Measurements from ENCODE around the gene GPX7. TPM values are rescaled to one million over a fixed set of nuclear protein-coding genes. Genes with fewer than 3 reads are reported as not detected.

Gene GPX7
- total RNA-seq, 2 donors from 2014 or later: 17.8 to 23.7 TPM

DNA sequence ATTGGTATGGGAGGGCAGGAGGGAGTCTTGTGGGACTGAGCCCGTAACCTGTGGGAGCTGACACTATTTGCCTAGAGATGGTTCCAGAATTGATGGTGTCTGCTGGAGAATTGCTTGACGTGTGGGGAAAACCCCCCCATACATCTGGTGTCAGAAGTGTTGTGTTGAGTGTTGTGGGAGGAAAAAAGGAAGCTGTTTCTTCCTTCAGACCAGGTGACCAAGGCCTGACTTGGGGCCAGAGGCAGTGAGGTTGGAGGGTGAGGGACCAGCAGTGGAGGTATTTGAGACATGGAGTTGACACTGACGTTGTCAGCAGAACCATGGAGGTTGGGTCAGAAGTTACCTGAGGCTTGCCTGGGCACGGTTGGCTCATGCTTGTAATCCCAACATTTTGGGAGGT lies 39.1 kb downstream of the GPX7 start:
- no peak overlapping the region for H3K27ac Mint-ChIP-seq
- Histone ChIP-seq H3K36me3 (ENCODE audit: control insufficient read depth, insufficient read depth, low read length) (no peaks in the 10 kb centered on the region), H3K4me3 (ENCODE audit: low read length) (no peak overlapping the region), H3K4me1 (ENCODE audit: control insufficient read depth, insufficient read depth, low read length) (peaks cover 5% of the 10 kb centered on the region), H3K9me3 (ENCODE audit: control insufficient read depth, low read length) (no peaks in the 10 kb centered on the region), H3K27ac (ENCODE audit: low read depth, low read length) (no peak overlapping the region), H3K27me3 (ENCODE audit: control insufficient read depth, insufficient read depth, low read length, poor library complexity, severe bottlenecking) (no peaks in the 10 kb centered on the region), H3K9ac (ENCODE audit: extremely low read depth, low read length, poor library complexity, severe bottlenecking) (no peak overlapping the region)
- TF ChIP-seq, protein P1, sequence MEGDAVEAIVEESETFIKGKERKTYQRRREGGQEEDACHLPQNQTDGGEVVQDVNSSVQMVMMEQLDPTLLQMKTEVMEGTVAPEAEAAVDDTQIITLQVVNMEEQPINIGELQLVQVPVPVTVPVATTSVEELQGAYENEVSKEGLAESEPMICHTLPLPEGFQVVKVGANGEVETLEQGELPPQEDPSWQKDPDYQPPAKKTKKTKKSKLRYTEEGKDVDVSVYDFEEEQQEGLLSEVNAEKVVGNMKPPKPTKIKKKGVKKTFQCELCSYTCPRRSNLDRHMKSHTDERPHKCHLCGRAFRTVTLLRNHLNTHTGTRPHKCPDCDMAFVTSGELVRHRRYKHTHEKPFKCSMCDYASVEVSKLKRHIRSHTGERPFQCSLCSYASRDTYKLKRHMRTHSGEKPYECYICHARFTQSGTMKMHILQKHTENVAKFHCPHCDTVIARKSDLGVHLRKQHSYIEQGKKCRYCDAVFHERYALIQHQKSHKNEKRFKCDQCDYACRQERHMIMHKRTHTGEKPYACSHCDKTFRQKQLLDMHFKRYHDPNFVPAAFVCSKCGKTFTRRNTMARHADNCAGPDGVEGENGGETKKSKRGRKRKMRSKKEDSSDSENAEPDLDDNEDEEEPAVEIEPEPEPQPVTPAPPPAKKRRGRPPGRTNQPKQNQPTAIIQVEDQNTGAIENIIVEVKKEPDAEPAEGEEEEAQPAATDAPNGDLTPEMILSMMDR (conservative IDR thresholded peaks at IDR 0.05): no peak
- no peaks in the 10 kb centered on the region for H3K36me3 Mint-ChIP-seq (ENCODE audit: low read depth)
- WGBS, 2 experiments (ENCODE audit: insufficient coverage in 1 of 2, insufficient read length in 1 of 2): 83 to 98% methylated on average over 1 to 4 of the region's 4 CpGs
- H3K4me1 Mint-ChIP-seq: peaks cover 27% of the 10 kb centered on the region
- no peak for DNase-seq
- H3K27me3 Mint-ChIP-seq (ENCODE audit: insufficient read depth): peaks cover 7% of the 10 kb centered on the region
- H3K4me3 Mint-ChIP-seq: no peak overlapping the region
- H3K9me3 Mint-ChIP-seq: no peaks in the 10 kb centered on the region

DNA sequence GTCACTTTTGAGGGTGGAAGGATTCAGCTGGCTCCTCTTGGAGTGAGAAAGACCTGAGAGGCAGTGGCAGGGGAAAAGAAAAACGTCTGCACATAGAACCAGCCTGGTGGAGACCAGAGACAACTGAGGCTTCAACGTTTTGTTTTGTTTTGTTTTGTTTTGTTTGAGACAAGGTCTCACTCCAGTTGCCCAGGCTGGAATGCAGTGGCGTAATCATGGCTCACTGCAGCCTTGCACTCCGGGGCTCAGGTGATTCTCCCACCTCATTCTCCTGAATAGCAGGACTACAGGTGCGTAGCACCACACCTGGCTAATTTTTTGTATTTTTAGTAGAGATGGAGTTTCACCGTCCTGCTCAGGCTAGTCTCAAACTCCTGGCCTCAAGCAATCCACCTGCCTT lies 43.1 kb downstream of the GPX7 start:
- no peak overlapping the region for H3K4me3 Mint-ChIP-seq
- peaks cover under 1% of the 10 kb centered on the region for H3K4me1 Mint-ChIP-seq
- Histone ChIP-seq H3K4me3 (ENCODE audit: low read length) (no peak overlapping the region), H3K4me1 (ENCODE audit: control insufficient read depth, insufficient read depth, low read length) (no peaks in the 10 kb centered on the region), H3K27me3 (ENCODE audit: control insufficient read depth, insufficient read depth, low read length, poor library complexity, severe bottlenecking) (no peaks in the 10 kb centered on the region), H3K9me3 (ENCODE audit: control insufficient read depth, low read length) (peaks cover 8% of the 10 kb centered on the region), H3K27ac (ENCODE audit: low read depth, low read length) (no peak overlapping the region), H3K36me3 (ENCODE audit: control insufficient read depth, insufficient read depth, low read length) (no peaks in the 10 kb centered on the region), H3K9ac (ENCODE audit: extremely low read depth, low read length, poor library complexity, severe bottlenecking) (no peak overlapping the region)
- DNase-seq: no peak
- H3K27ac Mint-ChIP-seq: no peak overlapping the region
- 83% methylated on average over 3 to 6 of the region's 6 CpGs for WGBS, 2 experiments (ENCODE audit: insufficient coverage in 1 of 2, insufficient read length in 1 of 2)
- peaks cover 5% of the 10 kb centered on the region for H3K36me3 Mint-ChIP-seq (ENCODE audit: low read depth)
- H3K9me3 Mint-ChIP-seq: no peaks in the 10 kb centered on the region
- H3K27me3 Mint-ChIP-seq (ENCODE audit: insufficient read depth): peaks cover 3% of the 10 kb centered on the region
- TF ChIP-seq, protein P1 (conservative IDR thresholded peaks at IDR 0.05): no peak

DNA sequence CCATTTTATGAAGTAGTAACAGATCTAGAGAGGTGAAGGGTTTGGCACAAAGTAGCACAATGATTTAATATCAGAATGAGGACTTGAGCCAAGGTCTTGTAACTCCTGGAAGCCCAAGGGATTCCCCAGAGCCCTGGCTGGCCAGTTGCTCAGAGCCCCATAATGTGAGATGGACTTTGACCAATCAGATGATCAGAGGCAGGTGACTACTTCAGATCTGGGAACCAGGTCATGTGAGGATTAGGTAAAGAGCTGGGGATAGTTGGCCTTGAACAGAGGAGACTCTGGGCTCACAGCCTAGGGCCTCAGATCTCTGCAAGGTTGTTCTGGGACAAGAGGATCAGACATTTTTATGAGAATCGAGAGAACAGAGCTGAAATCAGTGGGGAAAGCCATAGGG lies 49.7 kb downstream of the GPX7 start:
- Histone ChIP-seq H3K27ac (ENCODE audit: low read depth, low read length) (no peak overlapping the region), H3K9me3 (ENCODE audit: control insufficient read depth, low read length) (peaks cover 3% of the 10 kb centered on the region), H3K27me3 (ENCODE audit: control insufficient read depth, insufficient read depth, low read length, poor library complexity, severe bottlenecking) (no peaks in the 10 kb centered on the region), H3K4me1 (ENCODE audit: control insufficient read depth, insufficient read depth, low read length) (no peaks in the 10 kb centered on the region), H3K4me3 (ENCODE audit: low read length) (no peak overlapping the region), H3K9ac (ENCODE audit: extremely low read depth, low read length, poor library complexity, severe bottlenecking) (no peak overlapping the region), H3K36me3 (ENCODE audit: control insufficient read depth, insufficient read depth, low read length) (no peaks in the 10 kb centered on the region)
- Mint-ChIP-seq H3K9me3 (no peaks in the 10 kb centered on the region), H3K4me3 (no peak overlapping the region), H3K27me3 (ENCODE audit: insufficient read depth) (no peaks in the 10 kb centered on the region), H3K27ac (peak overlapping the region; percentile 36), H3K36me3 (ENCODE audit: low read depth) (peaks cover 5% of the 10 kb centered on the region), H3K4me1 (peaks cover 6% of the 10 kb centered on the region)
- WGBS, 2 experiments (ENCODE audit: insufficient coverage in 1 of 2, insufficient read length in 1 of 2): 88% methylated on average over 1 of the region's 1 CpG; no CpG with 5 or more reads in 1 of the 2 experiments
- no peak for DNase-seq
- TF ChIP-seq, protein P1 (conservative IDR thresholded peaks at IDR 0.05): no peak

Measured in endodermal cell (in vitro differentiated cells).